GM12891 (cell line): ENCODE measurements around the gene RC3H1.

Experiments used
- PAX5 ChIP-seq: IDR thresholded peaks from 2 replicates; pipeline ENCODE4 v1.6.1; 2011; ENCODE audit warnings: low read length, moderate library complexity, mild to moderate bottlenecking; ENCODE audit not compliant: insufficient read depth, severe bottlenecking
- POLR2A ChIP-seq: IDR thresholded peaks from 2 replicates; pipeline ENCODE4 v1.6.1; 2011; ENCODE audit warnings: low read depth, low read length, control low read depth
- POLR2AphosphoS5 ChIP-seq: IDR thresholded peaks from 2 replicates; pipeline ENCODE4 v1.6.1; 2011; ENCODE audit warnings: low read depth, low read length, control low read depth
- POU2F2 ChIP-seq: IDR thresholded peaks from 2 replicates; pipeline ENCODE4 v1.6.1; 2011; ENCODE audit warnings: low read depth, mild to moderate bottlenecking, control low read depth, low read length, moderate library complexity
- SPI1 ChIP-seq: IDR thresholded peaks from 2 replicates; pipeline ENCODE4 v1.6.1; 2011; ENCODE audit warnings: low read depth, low read length, control low read depth
- TAF1 ChIP-seq: IDR thresholded peaks from 2 replicates; pipeline ENCODE4 v1.6.1; 2011; ENCODE audit warnings: low read depth, low read length, control low read depth

GRCh38 chr1:174053826-174054225 lies 31.7 kb upstream of the RC3H1 start:
- TF ChIP-seq POLR2AphosphoS5 (no peak), POLR2A (no peak), TAF1 (no peak), POU2F2 (no peak), SPI1 (no peak), PAX5 (no peak)
